HG02588 (cell line): ENCODE data around the gene CCDC88B.
A peak's percentile ranks its signal among the peaks of the same experiment; 100 is the strongest.

ENCODE experiments used
- ATAC-seq: cut with Tn5 transposase; IDR thresholded peaks from one replicate; pipeline ENCODE4 v1.9.1; 2021; ENCODE audit warnings: mild to moderate bottlenecking, moderate library complexity; ENCODE audit not compliant: unreplicated experiment

Gene CCDC88B

GRCh38 chr11:64357904-64358535 is 18.0 kb downstream of the CCDC88B start:
- no peak for ATAC-seq

- no peak for ATAC-seq
These were observed 18.5 kb downstream of the CCDC88B start for GRCh38 chr11:64358536-64358906.

- ATAC-seq = peak; percentile 48
These were observed 19.1 kb downstream of the CCDC88B start, which contains the start of gene RPS6KA4 for GRCh38 chr11:64358907-64359711. Gene RPS6KA4, plus strand, starts transcription at chr11:64359162. Its CDS starts 74 bp downstream, at chr11:64359236.

GRCh38 chr11:64359712-64360445 is 19.9 kb downstream of the CCDC88B start:
- ATAC-seq = no peak

- ATAC-seq = no peak
These were observed 20.5 kb downstream of the CCDC88B start for GRCh38 chr11:64360448-64360921.

GRCh38 chr11:64361659-64362058 is 21.7 kb downstream of the CCDC88B start:
- no peak for ATAC-seq

GRCh38 chr11:64362339-64362738 is 22.3 kb downstream of the CCDC88B start:
- ATAC-seq = no peak

GRCh38 chr11:64364435-64364834 is 24.4 kb downstream of the CCDC88B start:
- no peak for ATAC-seq

- ATAC-seq = no peak
These were observed 24.9 kb downstream of the CCDC88B start for GRCh38 chr11:64364911-64365310.

- no peak for ATAC-seq
These were observed 26.7 kb downstream of the CCDC88B start for GRCh38 chr11:64366751-64367150.

GRCh38 chr11:64367931-64368672 is 28.1 kb downstream of the CCDC88B start:
- ATAC-seq = no peak

GRCh38 chr11:64368673-64369074 is 28.7 kb downstream of the CCDC88B start:
- no peak for ATAC-seq

GRCh38 chr11:64369440-64370421 is 29.7 kb downstream of the CCDC88B start:
- ATAC-seq = no peak

- ATAC-seq = no peak
These were observed 31.2 kb downstream of the CCDC88B start for GRCh38 chr11:64371201-64371600.

GRCh38 chr11:64372021-64372420 is 32.0 kb downstream of the CCDC88B start:
- ATAC-seq = no peak

GRCh38 chr11:64372802-64373597 is 33.0 kb downstream of the CCDC88B start:
- no peak for ATAC-seq

GRCh38 chr11:64373598-64373974 is 33.6 kb downstream of the CCDC88B start:
- no peak for ATAC-seq

- ATAC-seq = no peak
These were observed 36.1 kb downstream of the CCDC88B start for GRCh38 chr11:64376071-64376470.

GRCh38 chr11:64378335-64378880 is 38.4 kb downstream of the CCDC88B start:
- ATAC-seq = no peak
